H1 (cell line): ENCODE measurements around the gene STEAP3. TPM values are rescaled to one million over a fixed set of nuclear protein-coding genes. Genes with fewer than 3 reads are reported as not detected.

Experiments
- CTCF ChIA-PET: fragments of 300-600 bp; sonication (Branson Sonifier 250); formaldehyde crosslinking; loops from one replicate; lab custom pipeline; 2021; ENCODE audit not compliant: partially characterized antibody; lab: Charles Lee
- POLR2A ChIA-PET: fragments of 300-600 bp; sonication (Branson Sonifier 250); formaldehyde crosslinking; loops from one replicate; lab custom pipeline; 2021; ENCODE audit warnings: inconsistent platforms; ENCODE audit not compliant: partially characterized antibody; lab: Charles Lee
- DNase-seq, 2 experiments: peaks; one replicate each; pipeline versions ENCODE4 v3.0.0 to v3.0.0-alpha.2; 2010 to 2022; ENCODE audit warnings: low spot score in 2 of 2, low read depth in 1 of 2, mixed read lengths in 1 of 2
- FAIRE-seq: peaks from 2 replicates; lab custom pipeline; 2011; peaks lifted over from hg19 to GRCh38; lab: Jason Lieb, UNC
- H2AFZ ChIP-seq: 2 replicates; pipeline ENCODE4 v1.8.1; 2012; ENCODE audit warnings: low read length, inconsistent platforms
- H2AK5ac ChIP-seq: 2 replicates; pipeline ENCODE4 v1.6.1; 2013; ENCODE audit warnings: low read depth, low read length
- H2BK120ac ChIP-seq: replicated peaks from 2 replicates; pipeline ENCODE3; 2013; ENCODE audit warnings: low read depth, low read length, inconsistent platforms
- H2BK12ac ChIP-seq: 2 replicates; pipeline ENCODE4 v1.6.1; 2013; ENCODE audit warnings: low read depth, low read length
- H2BK15ac ChIP-seq: 2 replicates; pipeline ENCODE4 v1.6.1; 2013; ENCODE audit warnings: low read length
- H2BK20ac ChIP-seq: 2 replicates; pipeline ENCODE4 v1.6.1; 2013; ENCODE audit warnings: low read length
- H2BK5ac ChIP-seq: 2 replicates; pipeline ENCODE4 v1.6.1; 2013; ENCODE audit warnings: low read depth, low read length
- H3K14ac ChIP-seq: 2 replicates; pipeline ENCODE4 v1.6.1; 2013; ENCODE audit warnings: inconsistent platforms; ENCODE audit not compliant: insufficient read length
- H3K18ac ChIP-seq: 2 replicates; pipeline ENCODE4 v1.6.1; 2013; ENCODE audit warnings: low read length; ENCODE audit errors: extremely low read depth
- H3K23ac ChIP-seq: 2 replicates; pipeline ENCODE4 v1.6.1; 2013; ENCODE audit warnings: inconsistent platforms; ENCODE audit not compliant: insufficient read length
- H3K23me2 ChIP-seq: 2 replicates; pipeline ENCODE4 v1.6.1; 2013; ENCODE audit warnings: low read depth, low read length
- H3K27ac ChIP-seq: 2 replicates; pipeline ENCODE4 v1.6.1; 2011; ENCODE audit warnings: low read depth, low read length, inconsistent platforms
- H3K27me3 ChIP-seq, 4 experiments: replicated peaks in 1 of 4; 1 replicate in 1 of 4; 2 replicates in 3 of 4; pipeline versions ENCODE4 v1.6.1 to v1.8.1; 2011 to 2013; ENCODE audit warnings: low read length in 3 of 4, mild to moderate bottlenecking in 3 of 4, inconsistent platforms in 2 of 4, mixed read lengths in 2 of 4, moderate library complexity in 1 of 4; ENCODE audit not compliant: control insufficient read depth in 3 of 4, insufficient read depth in 3 of 4; ENCODE audit errors: extremely low read depth in 1 of 4
- H3K36me3 ChIP-seq, 4 experiments: 2 replicates each; pipeline versions ENCODE4 v1.6.1 to v1.8.1; 2011 to 2013; ENCODE audit warnings: mild to moderate bottlenecking in 4 of 4, low read length in 3 of 4, moderate library complexity in 2 of 4, control low read depth in 1 of 4, inconsistent platforms in 1 of 4; ENCODE audit not compliant: insufficient read depth in 4 of 4, control insufficient read depth in 2 of 4
- H3K4ac ChIP-seq: replicated peaks from 2 replicates; pipeline ENCODE3; 2013; ENCODE audit warnings: low read length, low read depth, mixed read lengths, inconsistent platforms; ENCODE audit not compliant: insufficient read length
- H3K4me1 ChIP-seq, 4 experiments: replicated peaks in 1 of 4; 1 replicate in 1 of 4; 2 replicates in 3 of 4; pipeline versions ENCODE4 v1.6.1 to v1.8.1; 2011 to 2013; ENCODE audit warnings: low read length in 3 of 4, inconsistent platforms in 2 of 4, mixed read lengths in 1 of 4; ENCODE audit not compliant: insufficient read depth in 4 of 4, control insufficient read depth in 3 of 4
- H3K4me2 ChIP-seq, 2 experiments: 2 replicates each; pipeline versions ENCODE4 v1.6.1 to v1.8.1; 2011 to 2013; ENCODE audit warnings: low read depth in 2 of 2, low read length in 2 of 2, control low read depth in 1 of 2, inconsistent platforms in 1 of 2, mild to moderate bottlenecking in 1 of 2; ENCODE audit not compliant: insufficient read depth in 1 of 2
- H3K4me3 ChIP-seq, 4 experiments: fragments of 200-600, 300-600 bp in 1 of 4; sonication (generic), shearing (Covaris generic), sonication (Bioruptor Twin) in 1 of 4; 2 replicates each; pipeline versions ENCODE4 v1.5.1 to v1.8.1; 2011 to 2016; ENCODE audit warnings: low read length in 4 of 4, low read depth in 3 of 4, control low read depth in 2 of 4, inconsistent platforms in 2 of 4, mild to moderate bottlenecking in 2 of 4, mixed read lengths in 1 of 4, moderate library complexity in 1 of 4; ENCODE audit not compliant: insufficient read depth in 2 of 4; ENCODE audit errors: extremely low read depth in 1 of 4
- H3K56ac ChIP-seq: replicated peaks from 2 replicates; pipeline ENCODE3; 2013; ENCODE audit warnings: low read depth, mild to moderate bottlenecking, mixed read lengths, low read length, inconsistent platforms; ENCODE audit not compliant: insufficient read length
- H3K79me1 ChIP-seq: 2 replicates; pipeline ENCODE4 v1.6.1; 2013; ENCODE audit warnings: low read depth, low read length, control low read depth
- H3K79me2 ChIP-seq, 2 experiments: 2 replicates each; pipeline versions ENCODE4 v1.6.1 to v1.8.1; 2012 to 2013; ENCODE audit warnings: low read length in 2 of 2, mild to moderate bottlenecking in 2 of 2, inconsistent platforms in 1 of 2; ENCODE audit not compliant: insufficient read depth in 2 of 2, control insufficient read depth in 1 of 2
- H3K9ac ChIP-seq, 4 experiments: replicated peaks in 1 of 4; 1 replicate in 1 of 4; 2 replicates in 3 of 4; pipeline versions ENCODE4 v1.6.1 to v1.8.1; 2011 to 2013; ENCODE audit warnings: low read depth in 3 of 4, low read length in 3 of 4, control low read depth in 2 of 4, mild to moderate bottlenecking in 2 of 4, moderate library complexity in 2 of 4, inconsistent platforms in 1 of 4; ENCODE audit errors: extremely low read depth in 1 of 4
- H3K9me3 ChIP-seq, 2 experiments: 2 replicates each; pipeline versions ENCODE4 v1.6.1 to v1.8.1; 2012 to 2013; ENCODE audit warnings: mild to moderate bottlenecking in 2 of 2, moderate library complexity in 2 of 2, control low read depth in 1 of 2, inconsistent platforms in 1 of 2, low read depth in 1 of 2, low read length in 1 of 2, mixed read lengths in 1 of 2; ENCODE audit not compliant: insufficient read depth in 2 of 2
- H4K20me1 ChIP-seq, 2 experiments: replicated peaks in 1 of 2; 2 replicates each; pipeline versions ENCODE3 to v1.8.1; 2011 to 2013; ENCODE audit warnings: inconsistent platforms in 2 of 2, low read length in 2 of 2, mild to moderate bottlenecking in 1 of 2; ENCODE audit not compliant: insufficient read depth in 2 of 2, control insufficient read depth in 1 of 2
- H4K5ac ChIP-seq: 2 replicates; pipeline ENCODE4 v1.6.1; 2013; ENCODE audit warnings: low read length, low read depth, mixed read lengths, inconsistent platforms; ENCODE audit not compliant: insufficient read length
- H4K8ac ChIP-seq: 2 replicates; pipeline ENCODE4 v1.8.0; 2013; ENCODE audit warnings: mild to moderate bottlenecking, moderate library complexity, low read length, inconsistent platforms; ENCODE audit not compliant: insufficient read depth; ENCODE audit errors: extremely low read depth
- H4K91ac ChIP-seq: replicated peaks from 2 replicates; pipeline ENCODE3; 2013; ENCODE audit warnings: low read length, mixed read lengths, inconsistent platforms; ENCODE audit not compliant: insufficient read length
- CHD1 ChIP-seq: IDR thresholded peaks from 2 replicates; pipeline ENCODE4 v1.6.1; 2012; ENCODE audit warnings: low read depth, low read length, improper control_type of control experiment
- EGR1 ChIP-seq: IDR thresholded peaks from 2 replicates; pipeline ENCODE4 v1.6.1; 2011; ENCODE audit warnings: low read depth, low read length, borderline replicate concordance
- FOSL1 ChIP-seq: IDR thresholded peaks from 2 replicates; pipeline ENCODE4 v1.6.1; 2011; ENCODE audit warnings: mild to moderate bottlenecking, low read depth, low read length, moderate library complexity; ENCODE audit not compliant: insufficient read depth
- JUN ChIP-seq: IDR thresholded peaks from 2 replicates; pipeline ENCODE4 v1.6.1; 2011; ENCODE audit warnings: low read depth, mild to moderate bottlenecking, improper control_type of control experiment, low read length
- KDM4A ChIP-seq: IDR thresholded peaks from one replicate; pipeline ENCODE4 v1.7.1; 2012; ENCODE audit warnings: low read depth, mild to moderate bottlenecking, moderate library complexity, low read length, inconsistent platforms; ENCODE audit not compliant: severe bottlenecking
- NANOG ChIP-seq: IDR thresholded peaks from 2 replicates; pipeline ENCODE4 v1.6.1; 2011; ENCODE audit warnings: low read length, low read depth, mild to moderate bottlenecking, inconsistent platforms; ENCODE audit not compliant: insufficient read depth, poor library complexity, severe bottlenecking
- NRF1 ChIP-seq: IDR thresholded peaks from 2 replicates; pipeline ENCODE4 v1.6.1; 2011; ENCODE audit warnings: mild to moderate bottlenecking, low read depth, low read length, improper control_type of control experiment
- RFX5 ChIP-seq: IDR thresholded peaks from 2 replicates; pipeline ENCODE4 v1.6.1; 2011; ENCODE audit warnings: low read depth, low read length, improper control_type of control experiment, borderline replicate concordance
- SP4 ChIP-seq: IDR thresholded peaks from 2 replicates; pipeline ENCODE4 v1.6.1; 2012; ENCODE audit warnings: low read length, inconsistent platforms
- SUZ12 ChIP-seq: fragments of 200-600 bp; sonication (generic); IDR thresholded peaks from 2 replicates; pipeline ENCODE4 v1.6.1; 2012; ENCODE audit warnings: mild to moderate bottlenecking, inconsistent platforms, low read length, moderate library complexity, mixed read lengths
- WGBS, 2 experiments: shearing (Covaris generic) in 1 of 2; methylation state at CpG; one replicate each; pipeline versions ENCODE4 v1.1.6 to v1.1.7; 2013 to 2015; ENCODE audit warnings: low lambda C conversion rate in 2 of 2, mixed read lengths in 2 of 2, inconsistent platforms in 1 of 2, low coverage in 1 of 2, missing lambda C conversion rate in 1 of 2; ENCODE audit not compliant: insufficient replicate concordance in 2 of 2, insufficient coverage in 1 of 2, insufficient read length in 1 of 2; ENCODE audit errors: extremely low coverage in 1 of 2, missing lambda C conversion rate in 1 of 2; 5-methylcytosine and 5-hydroxymethylcytosine counted together
- polyA plus RNA-seq, 7 experiments: library from polyadenylated mRNA; depleted of rRNA in 3 of 7; stranded (reverse) in 5 of 7; unstranded in 2 of 7; fragments of >200 nt in 5 of 7; fragments of 200-250 nt in 2 of 7; gene quantifications; 1 replicate in 5 of 7; 2 replicates in 1 of 7; 4 replicates in 1 of 7; pipeline versions ENCODE4 v1.2.1 to v1.2.3, GENCODE V29; 2011 to 2013; ENCODE audit warnings: missing spikeins in 2 of 7, mixed read lengths in 2 of 7
- total RNA-seq: library from RNA; stranded (reverse); fragmentation: NEBNext Ultra II Directional; extraction: Animal tissue kit (Norgen Biotek cat#: 25700); gene quantifications from 2 replicates; pipeline ENCODE4 v1.2.1, GENCODE V29; 2021

The STEAP3 gene
- total and polyA plus RNA-seq, 2 of the 8 experiments (the other 6 are each of a cell fraction or from before 2014, with no cell fraction given) = 21.7 to 27.9 TPM

GRCh38 chr2:119263025-119263424 is 39.4 kb downstream of the STEAP3 start:
- Histone ChIP-seq H3K27me3 (no peaks in the 10 kb centered on the region; a peak in 1 of 7 replicates), H3K4me1 (peaks cover 5 to 7% (median 5%) of the 10 kb centered on the region in 4 experiments), H2BK5ac (no peak overlapping the region), H3K4me3 (no peak overlapping the region), H3K23ac (no peak overlapping the region), H3K23me2 (peaks cover 5% of the 10 kb centered on the region; the same call in 1 of the 2 replicates), H2BK15ac (no peak overlapping the region; the same call in 1 of the 2 replicates), H4K5ac (no peak overlapping the region), H2AFZ (no peak overlapping the region), H3K18ac (no peak overlapping the region), H2BK120ac (no peak overlapping the region), H2BK12ac (no peak overlapping the region), H3K4ac (no peak overlapping the region), H2AK5ac (no peak overlapping the region), H4K8ac (no peak overlapping the region), H2BK20ac (no peak overlapping the region), H3K14ac (no peak overlapping the region), H3K4me2 (no peak overlapping the region), H4K91ac (no peak overlapping the region), H3K79me2 (no peaks in the 10 kb centered on the region), H4K20me1 (no peaks in the 10 kb centered on the region), H3K27ac (no peak overlapping the region), H3K56ac (no peak overlapping the region), H3K79me1 (no peaks in the 10 kb centered on the region), H3K36me3 (no peaks in the 10 kb centered on the region), H3K9ac (no peak overlapping the region), H3K9me3 (no peaks in the 10 kb centered on the region)
- ChIA-PET POLR2A (no interaction called here), CTCF (interaction anchor here (2.1 to 4.3 kb wide), 3 partner anchors 15 to 252 kb away, joined by 5 to 57 read pairs (median 36); no protein-coding TSS in a partner anchor)
- DNase-seq (no peak), FAIRE-seq (no peak)
- TF ChIP-seq CHD1 = no peak
- TF ChIP-seq EGR1 = no peak
- no peak for TF ChIP-seq RFX5
- no peak for TF ChIP-seq KDM4A
- TF ChIP-seq NANOG = no peak
- no peak for TF ChIP-seq SUZ12
- TF ChIP-seq SP4 = no peak
- no peak for TF ChIP-seq NRF1
- TF ChIP-seq JUN = no peak
- TF ChIP-seq FOSL1 = no peak
- 90% methylated on average over 23 of the region's 23 CpGs; no CpG with 5 or more reads in 1 of the 2 experiments for WGBS, 2 experiments
